Renal cortex interstitium (tissue), 11 donors: Measurements from ENCODE around the gene ASPG. TPM values are rescaled to one million over a fixed set of nuclear protein-coding genes. Genes with fewer than 3 reads are reported as not detected.

Experiments
- DNase-seq, 11 donors: peaks; one replicate each; pipeline ENCODE4 v3.0.0-alpha.2; 2013; ENCODE audit warnings: low read depth in 9 of 11, low spot score in 4 of 11; ENCODE audit errors: extremely low read depth in 1 of 11
- polyA plus RNA-seq, 3 donors: library from polyadenylated mRNA; unstranded; fragments of 120-200 nt; gene quantifications; one replicate each; pipeline ENCODE4 v1.2.1, GENCODE V29; 2013; ENCODE audit not compliant: insufficient read length in 3 of 3

Gene ASPG
- polyA plus RNA-seq, 3 donors = 10.1 to 17.3 (median 13.1) TPM

DNA sequence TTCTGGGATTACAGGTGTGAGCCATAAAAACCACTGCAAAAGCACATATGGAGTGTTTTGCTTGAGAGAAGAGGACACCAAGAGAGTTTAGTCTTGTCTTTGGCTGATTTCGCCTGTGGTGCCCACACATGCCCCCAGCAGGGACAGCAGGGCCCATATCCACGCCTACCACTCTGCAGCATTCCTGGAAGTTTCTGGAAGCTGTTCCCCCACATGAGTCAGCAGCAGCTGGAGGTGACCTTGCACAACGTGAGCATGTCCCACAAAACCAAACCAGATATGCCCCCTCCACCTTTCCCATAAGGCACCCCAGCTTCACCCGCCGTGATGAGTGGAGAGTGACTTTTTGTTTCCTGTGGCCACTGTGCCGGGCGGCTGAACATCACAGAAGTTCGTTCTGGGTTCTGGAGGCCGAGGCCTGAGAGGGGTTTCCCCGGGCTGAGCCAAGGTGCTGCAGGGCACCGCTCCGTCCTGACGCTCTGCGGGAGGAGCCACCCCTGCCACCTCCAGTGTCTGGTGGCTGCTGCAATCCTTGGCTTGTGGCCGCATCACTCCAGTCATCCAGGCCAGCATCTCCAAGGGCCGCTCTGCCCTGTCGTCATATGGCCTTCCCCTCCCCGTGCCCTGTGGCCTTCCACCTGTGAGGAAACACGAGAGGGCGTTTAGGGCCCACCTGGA, 4.7 kb downstream of the ASPG start:
- DNase-seq = no peak

- DNase-seq = no peak
These were observed 5.8 kb downstream of the ASPG start for GRCh38 chr14:104091061-104091926.

- DNase-seq = no peak
These were observed 6.6 kb downstream of the ASPG start for GRCh38 chr14:104091927-104092771.

DNA sequence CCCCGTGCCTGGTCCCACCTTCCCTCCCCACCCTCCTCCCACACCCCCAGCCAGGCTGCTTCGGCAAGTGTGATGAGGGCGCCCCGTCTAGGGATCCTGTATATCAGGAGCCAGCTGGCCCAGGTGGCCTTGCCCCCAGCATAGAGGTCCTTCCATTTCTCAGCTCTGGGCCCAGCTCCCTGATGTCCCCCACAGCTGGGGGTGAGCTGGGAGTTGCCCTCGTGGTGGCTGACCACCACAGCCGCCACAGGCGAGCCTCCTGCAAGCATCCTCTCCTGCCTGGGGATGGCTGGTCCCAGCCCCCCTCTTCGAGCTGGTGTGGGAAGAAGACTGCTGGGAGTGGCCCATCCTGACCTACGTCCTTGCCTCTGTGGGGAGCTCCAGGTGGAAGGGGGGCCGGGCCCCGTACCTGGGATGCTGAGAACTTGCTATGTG, 7.4 kb downstream of the ASPG start:
- no peak for DNase-seq

DNA sequence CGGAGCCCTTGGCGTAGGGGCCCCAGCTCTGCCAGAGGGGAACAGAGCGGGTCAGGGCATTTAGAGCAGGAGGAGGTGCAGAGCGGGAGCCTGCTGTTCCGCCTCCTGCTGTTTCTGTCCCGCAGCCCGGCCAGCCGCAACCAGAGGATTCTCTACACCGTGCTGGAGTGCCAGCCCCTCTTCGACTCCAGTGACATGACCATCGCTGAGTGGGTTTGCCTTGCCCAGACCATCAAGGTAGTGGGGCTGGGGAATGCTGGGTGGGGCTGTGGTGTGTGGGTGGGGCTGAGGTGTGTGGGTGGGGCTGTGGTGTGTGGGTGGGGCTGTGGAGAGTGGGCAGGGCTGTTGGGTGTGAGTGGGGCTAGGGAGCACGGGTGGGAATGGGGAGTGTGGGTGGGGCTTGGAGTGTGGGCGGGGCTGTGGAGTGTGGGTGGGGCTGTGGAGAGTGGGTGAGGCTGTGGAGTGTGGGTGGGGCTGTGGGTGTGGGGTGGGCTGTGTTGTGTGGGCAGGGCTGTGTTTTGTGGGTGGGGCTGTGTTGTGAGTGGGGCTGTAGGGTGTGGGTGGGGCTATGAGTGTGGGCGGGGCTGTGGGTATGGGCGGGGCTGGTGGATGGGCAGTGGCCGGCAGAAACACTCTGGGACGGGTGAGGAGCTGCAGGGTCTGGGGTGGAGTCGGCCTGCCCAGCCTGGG, 8.0 kb downstream of the ASPG start:
- no peak for DNase-seq

- no peak for DNase-seq
These were observed 8.7 kb downstream of the ASPG start for GRCh38 chr14:104094056-104094708.

DNA sequence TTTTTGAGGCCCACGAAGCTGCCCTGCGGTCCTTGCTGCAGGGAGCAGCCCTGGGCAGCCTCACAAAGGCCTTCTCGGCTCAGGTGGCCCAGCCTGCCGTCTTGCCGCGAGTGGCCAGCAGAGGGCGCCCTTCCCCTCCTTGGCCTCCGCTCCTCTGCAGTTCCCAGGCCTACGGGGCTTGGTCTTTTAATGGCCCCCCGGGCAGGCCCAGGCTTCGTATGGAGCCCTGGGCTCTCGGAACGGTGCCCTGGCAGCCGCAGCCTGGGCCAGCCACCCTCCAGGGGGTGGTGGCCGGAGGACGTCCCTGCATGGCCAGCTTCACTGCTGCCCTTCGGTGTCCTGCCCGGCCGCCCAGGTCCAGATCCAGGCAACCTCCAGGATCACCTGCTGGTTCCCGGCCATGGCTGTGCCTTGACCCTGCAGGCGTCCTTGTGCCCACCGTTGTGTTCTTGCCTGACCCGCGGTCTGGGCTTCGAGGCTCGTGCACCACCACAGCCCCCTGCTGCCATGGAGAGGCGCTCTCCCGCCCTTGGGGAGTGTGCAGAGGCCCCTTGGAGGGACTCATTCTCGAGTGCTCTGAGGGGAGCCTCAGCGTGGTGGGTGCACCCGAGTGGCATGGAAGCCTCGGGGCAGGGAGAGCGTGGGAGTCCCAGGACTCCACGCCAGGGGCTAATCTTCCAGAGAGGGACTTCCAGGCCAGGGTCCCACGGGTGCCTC, 9.4 kb downstream of the ASPG start:
- no peak for DNase-seq

DNA sequence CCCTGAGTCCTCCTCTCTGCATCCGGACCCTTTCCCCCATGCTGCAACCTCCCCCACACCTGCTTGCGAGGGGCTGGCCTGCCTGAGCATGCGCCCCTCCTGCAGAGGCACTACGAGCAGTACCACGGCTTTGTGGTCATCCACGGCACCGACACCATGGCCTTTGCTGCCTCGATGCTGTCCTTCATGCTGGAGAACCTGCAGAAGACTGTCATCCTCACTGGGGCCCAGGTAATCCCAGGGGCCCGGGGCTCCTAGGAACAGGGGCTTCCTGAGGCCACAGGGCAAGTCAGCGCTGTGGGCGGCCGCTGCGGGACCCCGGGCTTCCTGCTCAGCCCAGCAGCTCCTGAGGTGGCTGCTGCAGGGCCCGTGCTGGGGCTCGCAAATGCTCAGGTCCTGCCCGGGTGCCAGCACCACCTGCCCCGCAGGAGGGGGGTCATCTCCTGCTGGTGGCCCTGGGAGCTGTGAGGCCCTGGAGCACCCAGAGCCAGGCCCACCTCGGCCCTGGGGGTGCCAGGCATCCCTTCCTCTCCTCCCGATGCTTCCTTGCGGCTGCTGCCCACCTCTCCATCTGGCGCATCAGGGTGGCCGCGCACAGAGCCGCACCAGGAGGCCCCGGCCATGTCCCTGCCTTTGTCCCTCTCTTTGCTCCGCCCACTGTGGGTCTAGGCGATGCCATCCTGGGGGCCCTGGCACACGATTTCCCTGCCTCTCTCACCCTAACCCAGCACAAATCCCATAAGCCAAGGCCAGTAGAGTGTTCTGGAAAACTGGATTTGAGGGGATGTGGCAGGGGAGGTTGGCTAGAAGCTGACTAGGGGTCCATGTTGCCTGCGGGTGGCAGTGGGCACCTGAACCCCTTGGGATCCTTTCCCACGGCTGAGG, 10.2 kb downstream of the ASPG start:
- no peak for DNase-seq

- no peak for DNase-seq
These were observed 10.8 kb downstream of the ASPG start for GRCh38 chr14:104096318-104096717.

DNA sequence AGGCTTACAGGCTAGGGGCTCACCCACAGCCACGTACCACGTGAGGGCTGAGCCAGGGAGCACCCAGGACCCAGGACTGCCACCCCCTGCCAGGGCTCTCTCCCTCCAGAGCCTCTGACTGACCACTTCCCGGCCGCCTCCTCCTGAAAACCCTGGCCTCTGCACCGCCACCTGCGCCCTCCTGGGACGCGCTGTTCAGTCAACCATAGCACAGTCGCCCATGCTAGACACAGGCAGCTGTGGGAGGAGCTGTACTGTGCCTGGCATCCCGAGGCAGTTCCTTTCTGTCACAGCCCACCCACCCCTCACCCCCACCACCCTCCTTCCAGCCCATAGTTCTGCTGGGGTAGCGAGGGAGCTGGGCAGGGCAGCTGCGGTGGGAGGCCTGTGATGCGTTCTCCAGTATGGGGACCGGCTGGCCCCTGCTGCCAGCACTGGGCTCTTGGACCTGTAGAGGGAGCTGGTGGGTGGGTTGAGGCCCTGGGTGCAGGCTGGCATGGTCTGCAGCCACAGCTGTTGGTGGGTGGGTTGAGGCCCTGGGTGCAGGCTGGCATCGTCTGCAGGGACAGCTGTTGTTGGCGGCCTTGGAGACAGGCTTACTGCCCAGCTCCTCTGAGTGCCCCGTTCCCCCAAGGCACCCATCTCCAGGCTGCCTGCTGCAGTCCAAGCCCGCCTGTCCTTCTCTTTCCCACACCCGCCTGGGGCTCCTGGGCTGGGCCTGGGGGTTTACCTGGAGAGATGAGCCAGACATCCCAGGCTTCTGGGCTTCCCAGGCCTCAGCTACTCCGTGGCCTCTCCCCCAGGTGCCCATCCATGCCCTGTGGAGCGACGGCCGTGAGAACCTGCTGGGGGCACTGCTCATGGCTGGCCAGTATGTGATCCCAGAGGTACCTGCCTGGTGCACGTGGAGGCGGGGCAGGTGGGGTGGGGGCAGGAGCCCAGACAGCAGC, 11.5 kb downstream of the ASPG start:
- no peak for DNase-seq

DNA sequence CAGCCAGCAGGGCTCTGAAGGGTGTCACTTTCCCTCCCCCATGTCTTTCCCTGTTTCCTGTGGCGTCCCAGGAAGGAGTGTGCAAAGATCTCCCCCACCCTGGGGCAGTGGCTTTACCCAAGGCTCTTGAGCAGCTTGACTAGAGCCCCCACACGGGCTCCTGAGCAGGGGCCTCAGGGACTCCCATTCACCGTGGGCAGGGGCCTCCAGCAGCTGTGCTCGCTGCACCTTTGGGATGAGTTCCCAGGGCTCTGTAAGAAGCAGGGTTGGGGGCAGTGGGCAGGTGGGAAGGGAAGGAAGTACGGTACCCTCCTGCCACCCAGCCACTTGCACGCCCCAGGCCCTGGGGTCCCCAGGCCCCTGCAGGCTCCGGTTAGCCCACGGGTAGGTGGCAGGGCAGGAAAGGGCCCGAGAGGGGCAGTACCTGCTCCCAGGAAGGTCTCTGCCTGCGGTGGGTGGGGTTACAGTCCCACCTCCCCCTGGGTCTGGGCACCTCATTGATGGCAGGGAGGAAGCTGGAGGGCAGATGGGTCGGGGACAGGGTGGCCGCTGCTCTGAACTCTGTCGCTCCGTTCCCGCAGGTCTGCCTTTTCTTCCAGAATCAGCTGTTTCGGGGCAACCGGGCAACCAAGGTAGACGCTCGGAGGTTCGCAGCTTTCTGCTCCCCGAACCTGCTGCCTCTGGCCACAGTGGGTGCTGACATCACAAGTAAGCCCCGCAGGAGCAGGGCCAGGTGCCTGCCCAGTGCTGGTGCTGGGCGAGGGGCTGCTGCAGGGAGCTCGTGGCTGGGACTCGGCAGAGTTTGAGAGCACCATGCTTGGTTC, 13.0 kb downstream of the ASPG start:
- DNase-seq = no peak

- DNase-seq = no peak
These were observed 13.9 kb downstream of the ASPG start for GRCh38 chr14:104099096-104100041.

- no peak for DNase-seq
These were observed 14.9 kb downstream of the ASPG start for GRCh38 chr14:104100171-104101085.
